Measurements from ENCODE around the gene ELAVL1.

The ELAVL1 gene

DNA sequence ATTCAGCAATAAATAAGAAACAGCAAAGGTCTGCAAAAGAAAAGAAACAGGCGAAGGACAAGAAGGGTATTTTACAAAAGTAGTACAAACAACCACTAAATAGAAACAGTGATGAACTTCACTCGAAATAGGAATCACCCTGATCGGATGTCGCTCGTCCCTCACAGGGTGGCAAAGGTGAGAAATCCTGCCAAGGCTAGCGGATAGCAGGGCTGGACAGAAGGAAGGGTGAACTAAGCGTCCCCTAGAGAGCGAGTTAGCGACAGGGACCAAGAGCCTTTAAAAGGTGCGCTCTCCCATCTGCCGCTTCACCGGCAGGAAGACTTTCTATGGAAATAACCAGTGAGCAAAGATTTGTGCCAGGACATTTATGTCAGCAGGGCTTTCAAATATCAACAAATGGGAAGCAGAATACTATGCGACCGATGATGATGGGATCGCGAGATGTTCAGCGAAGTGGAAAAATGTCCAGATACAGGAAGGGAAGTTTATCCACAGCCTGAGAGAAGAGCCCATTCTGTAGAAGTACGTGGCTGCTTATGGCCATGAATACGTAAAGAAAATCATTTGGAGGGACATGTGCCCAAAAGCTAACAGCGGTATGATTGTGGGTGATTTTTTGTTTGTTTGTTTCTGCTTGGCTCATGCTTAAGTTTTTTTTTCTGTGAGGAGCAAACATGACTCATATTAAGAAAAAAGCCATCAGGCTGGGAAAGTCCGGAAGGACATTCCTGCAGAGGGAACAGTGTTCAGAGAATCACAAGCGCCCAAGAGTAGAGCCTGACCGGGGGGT, 18.9 kb downstream of the ELAVL1 start:
- no peak for DNase-seq (ENCODE audit: low read depth in 2 of 2)

DNA sequence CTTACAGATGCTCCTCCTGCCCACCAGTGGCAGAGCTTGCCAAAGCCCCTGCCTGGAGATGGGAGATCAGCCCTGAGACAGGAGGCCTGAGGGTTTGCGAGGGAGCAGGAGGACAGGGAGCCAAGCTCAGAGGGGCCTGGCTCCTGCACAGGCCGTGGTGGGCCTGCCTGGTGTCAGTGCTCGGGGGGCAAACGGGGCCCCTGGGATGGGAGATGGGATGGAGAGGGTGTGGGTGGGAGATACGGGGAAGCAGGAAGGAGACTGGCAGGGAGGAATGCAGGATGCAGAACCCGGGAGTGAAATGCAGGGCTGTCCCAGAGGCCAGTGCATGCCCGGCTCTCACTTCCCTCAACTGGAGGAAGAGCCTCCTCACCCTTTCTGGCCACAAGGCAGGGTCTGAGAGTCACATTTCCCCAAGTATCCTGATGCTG, 19.9 kb downstream of the ELAVL1 start:
- DNase-seq (ENCODE audit: low read depth in 2 of 2): no peak

GRCh38 chr19:7983995-7984837, 21.2 kb downstream of the ELAVL1 start:
- DNase-seq (ENCODE audit: low read depth in 2 of 2): no peak

DNA sequence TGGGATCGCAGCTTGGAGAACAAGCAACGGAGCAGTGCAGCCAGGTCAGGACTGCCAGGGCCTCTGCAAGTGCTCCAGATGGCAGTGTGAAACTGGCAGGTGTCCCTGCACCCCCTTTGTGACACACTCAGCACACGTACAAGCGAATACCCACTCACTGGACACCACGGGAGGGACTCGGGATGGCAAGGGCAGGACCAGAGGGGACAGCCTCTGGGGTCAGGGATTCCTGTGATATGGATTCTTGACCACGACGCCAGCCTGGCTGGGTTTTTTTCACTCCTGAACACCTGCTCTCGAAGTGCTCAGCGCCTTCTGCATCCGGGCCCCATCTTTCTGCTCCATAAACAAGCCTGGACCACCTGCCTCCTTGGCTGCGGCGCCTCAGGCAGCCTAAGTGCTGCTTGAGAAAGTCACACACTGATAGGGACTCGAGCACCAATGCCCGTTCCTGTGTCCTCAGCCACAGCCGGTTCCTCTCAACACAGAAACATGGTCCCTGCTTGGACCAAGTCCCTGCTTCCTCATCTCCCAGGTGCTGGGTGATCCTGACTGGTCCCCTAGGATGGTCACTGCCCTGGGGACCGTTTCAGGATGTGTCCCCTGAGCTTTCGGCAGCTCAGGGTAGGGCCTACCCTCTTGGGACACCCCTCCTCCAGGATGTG, 22.0 kb downstream of the ELAVL1 start:
- DNase-seq (ENCODE audit: low read depth in 2 of 2): no peak

DNA sequence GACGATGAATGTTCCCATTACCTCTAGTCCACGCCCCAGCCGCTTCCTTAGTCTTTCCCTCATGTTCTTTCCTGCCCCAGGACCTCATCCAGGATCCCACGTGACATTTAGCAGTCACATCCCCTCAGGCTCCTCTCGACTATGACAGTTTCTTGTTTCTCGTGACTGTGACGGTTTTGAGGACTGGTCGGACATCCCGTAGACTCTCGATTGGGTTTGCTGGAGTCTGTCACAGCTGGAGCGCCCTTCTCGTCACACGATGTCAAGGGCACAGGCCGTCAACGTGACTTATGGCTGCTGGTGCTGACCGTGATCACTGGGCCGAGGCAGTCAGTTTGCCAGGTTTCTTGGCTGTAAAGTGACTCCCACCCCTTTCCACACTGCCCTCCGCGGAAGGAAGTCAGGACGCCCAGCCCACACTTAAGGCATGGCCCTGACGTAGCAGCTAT, 22.8 kb downstream of the ELAVL1 start:
- no peak for DNase-seq (ENCODE audit: low read depth in 2 of 2)

DNA sequence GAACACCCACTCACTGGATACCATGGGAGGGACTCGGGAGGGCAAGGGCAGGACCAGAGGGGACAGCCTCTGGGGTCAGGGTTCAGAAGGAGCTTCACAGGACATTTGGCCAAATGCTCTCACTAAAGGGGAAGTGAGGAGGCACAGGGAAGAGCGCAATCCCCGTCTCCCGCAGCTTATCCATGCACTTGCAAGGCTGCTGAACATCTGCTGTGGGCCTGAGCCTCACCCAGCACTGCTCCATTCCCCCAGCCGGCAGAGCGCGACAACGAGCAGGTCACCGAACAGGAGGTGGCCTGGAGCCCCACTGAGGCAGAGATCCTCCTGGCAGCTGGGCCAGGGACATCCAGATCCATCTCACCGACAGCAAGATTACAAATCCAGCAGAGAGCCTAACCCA, 23.3 kb downstream of the ELAVL1 start:
- DNase-seq (ENCODE audit: low read depth in 2 of 2): no peak

DNA sequence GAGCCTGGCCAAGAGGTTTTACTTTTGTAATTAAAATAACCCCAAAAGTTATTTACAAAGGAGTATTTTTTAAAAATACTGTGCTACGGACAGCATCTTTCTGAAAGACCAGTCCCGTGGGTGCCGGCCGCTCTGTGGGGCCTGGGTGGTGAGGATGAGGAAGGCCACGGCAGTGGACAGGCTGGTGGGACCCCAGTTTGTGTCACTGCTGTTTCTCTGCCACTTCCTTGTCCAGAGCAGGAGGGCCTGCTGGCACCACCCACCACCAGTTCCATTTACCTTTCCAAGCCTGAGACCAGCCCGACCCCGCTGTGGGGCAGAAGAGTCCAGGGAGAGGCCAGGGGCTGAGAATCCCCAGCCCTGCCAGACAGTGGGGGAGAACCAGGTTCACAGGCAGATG, 23.8 kb downstream of the ELAVL1 start:
- DNase-seq (ENCODE audit: low read depth in 2 of 2): no peak

DNA sequence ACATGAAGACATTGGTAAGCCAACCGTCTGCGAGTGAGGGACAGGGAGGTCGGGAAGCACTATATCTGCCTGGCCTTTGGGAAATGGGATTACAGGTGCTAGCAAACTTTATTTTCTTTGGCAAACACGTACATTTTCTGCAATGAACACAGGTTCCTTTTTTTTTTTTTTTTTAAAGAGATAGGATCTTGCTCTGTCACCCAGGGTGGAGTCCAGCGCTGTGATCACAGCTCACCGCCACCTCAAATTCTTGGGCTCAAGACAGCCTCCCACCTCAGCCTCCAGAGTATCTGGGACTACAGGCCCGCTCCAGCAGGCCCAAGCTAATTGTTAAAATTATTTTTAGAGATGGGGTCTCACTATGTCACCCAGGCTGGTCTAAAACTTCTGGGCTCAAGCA, 24.2 kb downstream of the ELAVL1 start:
- no peak for DNase-seq (ENCODE audit: low read depth in 2 of 2)

- DNase-seq (ENCODE audit: low read depth in 2 of 2): no peak
Observed at GRCh38 chr19:7980635-7981121, 24.8 kb downstream of the ELAVL1 start.

- no peak for DNase-seq (ENCODE audit: low read depth in 2 of 2)
Observed at GRCh38 chr19:7980168-7980567, 25.3 kb downstream of the ELAVL1 start.

DNA sequence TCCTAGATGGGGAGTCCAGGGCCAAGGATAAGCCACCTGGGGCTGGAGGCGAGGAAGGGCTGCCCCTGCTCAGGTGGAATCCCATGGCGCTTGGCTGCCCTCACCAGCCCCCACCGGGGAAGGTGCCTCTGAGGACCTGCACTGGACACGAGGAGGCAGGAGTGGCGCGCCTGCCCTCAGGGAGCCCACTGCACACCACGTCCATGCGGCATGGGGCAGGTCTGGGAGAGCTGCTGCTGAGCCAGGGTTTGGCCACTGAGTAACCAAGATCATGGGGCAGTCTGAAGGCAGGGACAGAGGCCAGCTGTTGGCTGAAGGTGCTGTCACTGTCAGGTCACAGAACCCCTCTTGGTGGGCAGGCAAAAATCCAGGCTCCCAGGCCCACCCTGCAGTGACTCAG, 25.9 kb downstream of the ELAVL1 start:
- no peak for DNase-seq (ENCODE audit: low read depth in 2 of 2)

- DNase-seq (ENCODE audit: low read depth in 2 of 2): no peak
Observed at GRCh38 chr19:7979011-7979410, 26.4 kb downstream of the ELAVL1 start.

GRCh38 chr19:7978179-7978825, 27.1 kb downstream of the ELAVL1 start:
- no peak for DNase-seq (ENCODE audit: low read depth in 2 of 2)

GRCh38 chr19:7977723-7978040, 27.8 kb downstream of the ELAVL1 start:
- DNase-seq (ENCODE audit: low read depth in 2 of 2): no peak

GRCh38 chr19:7977021-7977722, 28.3 kb downstream of the ELAVL1 start:
- no peak for DNase-seq (ENCODE audit: low read depth in 2 of 2)

GRCh38 chr19:7976461-7976860, 29.0 kb downstream of the ELAVL1 start:
- DNase-seq (ENCODE audit: low read depth in 2 of 2): no peak

DNA sequence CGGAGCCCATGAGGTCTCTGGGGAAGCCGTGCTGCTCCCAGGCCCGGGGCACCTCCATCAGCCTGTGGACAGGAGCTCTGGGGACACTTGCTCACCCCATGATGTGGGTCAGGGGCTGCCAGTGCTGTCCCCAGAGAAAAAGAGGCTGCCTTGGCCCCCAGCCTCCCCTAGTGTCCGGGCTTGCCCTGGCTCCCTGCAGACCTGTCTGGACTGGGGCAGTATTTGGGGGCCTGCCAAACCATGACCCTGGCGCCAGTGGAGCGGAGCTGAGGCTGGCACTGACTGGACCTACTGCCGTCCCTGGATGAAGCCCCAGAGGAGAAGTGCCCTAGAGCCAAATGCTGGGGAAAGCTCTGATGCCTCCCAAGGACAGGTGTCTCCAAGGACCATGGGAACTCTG, 30.4 kb downstream of the ELAVL1 start:
- no peak for DNase-seq (ENCODE audit: low read depth in 2 of 2)

DNA sequence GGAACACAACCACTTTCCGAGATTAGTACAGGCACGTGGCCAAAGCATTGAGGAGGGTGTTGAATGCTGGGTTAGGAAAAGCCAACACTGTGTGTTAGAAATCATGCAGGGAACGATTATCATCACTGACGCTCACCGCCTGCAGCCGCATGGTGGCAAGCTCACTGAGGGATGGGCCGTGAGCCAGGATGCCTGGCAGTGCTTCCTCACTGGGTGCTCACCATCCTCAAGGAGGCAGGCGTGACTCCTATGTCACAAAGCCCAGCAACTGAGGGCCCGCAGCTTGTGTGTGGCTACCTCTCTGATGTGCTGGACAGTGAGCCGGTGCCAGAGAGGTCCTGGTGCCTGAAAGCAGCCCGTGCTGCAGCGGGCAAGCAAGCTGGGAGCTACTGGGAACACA, 31.6 kb downstream of the ELAVL1 start:
- no peak for DNase-seq (ENCODE audit: low read depth in 2 of 2)

GRCh38 chr19:7971553-7972520, 33.6 kb downstream of the ELAVL1 start:
- DNase-seq (ENCODE audit: low read depth in 2 of 2): no peak

Data from stimulated activated CD8-positive, alpha-beta memory T cell treated with anti-CD3 and anti-CD28 coated beads, Interleukin-2, amount 100 ng/mL, for 48 hours (primary cell).